Measurements from ENCODE around the gene STRAP. TPM values are rescaled to one million over a fixed set of nuclear protein-coding genes. Genes with fewer than 3 reads are reported as not detected.

Gene STRAP
- total RNA-seq, 1 experiment from 2014 or later = 205 TPM

GRCh38 chr12:15928346-15928745 is 46.2 kb downstream of the STRAP start:
- Histone ChIP-seq H3K36me3 (ENCODE audit: low read depth) (no peaks in the 10 kb centered on the region), H2AFZ (no peak overlapping the region), H4K20me1 (ENCODE audit: insufficient read depth) (no peaks in the 10 kb centered on the region), H3K27ac (no peak overlapping the region), H3K4me1 (replicated peaks; ENCODE audit: insufficient read depth) (0 out of 2 replicates have a peak, but pooled peaks cover 11% of the 10 kb centered on the region), H3K4me2 (no peak overlapping the region), H3K9me3 (ENCODE audit: insufficient read depth, low read depth) (no peaks in the 10 kb centered on the region), H3K79me2 (ENCODE audit: low read depth) (peaks cover 9% of the 10 kb centered on the region; the same call in 1 of the 2 replicates), H3K27me3 (ENCODE audit: insufficient read depth, low read depth) (no peaks in the 10 kb centered on the region), H3K9me2 (ENCODE audit: insufficient read depth) (no peaks in the 10 kb centered on the region), H3K4me3 (no peak overlapping the region), H3F3A (ENCODE audit: insufficient read depth, low read depth) (no peaks in the 10 kb centered on the region)
- ChIA-PET CTCF (no interaction called here), POLR2A (ENCODE audit: unreplicated experiment) (no interaction called here)
- BruUV-seq (replicated peaks) = no TSS peak
- no peak for DNase-seq
- TF ChIP-seq CTCF (conservative IDR thresholded peaks at IDR 0.05) = no peak
- no peak for TF ChIP-seq EZH2 (IDR thresholded peaks at IDR 0.05; ENCODE audit: low read depth)
- intact Hi-C loops (cut with micrococcal nuclease; ENCODE audit: unreplicated experiment) = no loop called here

GRCh38 chr12:15928870-15929571 is 46.8 kb downstream of the STRAP start:
- no peaks in the 10 kb centered on the region for H4K20me1 ChIP-seq (ENCODE audit: insufficient read depth)
- H3K79me2 ChIP-seq (ENCODE audit: low read depth) = peaks cover 9% of the 10 kb centered on the region; the same call in 1 of the 2 replicates
- no peak overlapping the region for H3K4me2 ChIP-seq
- TF ChIP-seq EZH2 (IDR thresholded peaks at IDR 0.05; ENCODE audit: low read depth) (no peak), CTCF (conservative IDR thresholded peaks at IDR 0.05) (no peak)
- no peak overlapping the region for H3K27ac ChIP-seq
- H3K27me3 ChIP-seq (ENCODE audit: insufficient read depth, low read depth) = no peaks in the 10 kb centered on the region
- intact Hi-C loops (cut with micrococcal nuclease; ENCODE audit: unreplicated experiment) = no loop called here
- POLR2A ChIA-PET (ENCODE audit: unreplicated experiment) = no interaction called here
- 0 out of 2 replicates have a peak, but pooled peaks cover 11% of the 10 kb centered on the region for H3K4me1 ChIP-seq (replicated peaks; ENCODE audit: insufficient read depth)
- no peak overlapping the region for H3K4me3 ChIP-seq
- CTCF ChIA-PET = no interaction called here
- no peaks in the 10 kb centered on the region for H3K9me3 ChIP-seq (ENCODE audit: insufficient read depth, low read depth)
- no peak overlapping the region for H2AFZ ChIP-seq
- H3F3A ChIP-seq (ENCODE audit: insufficient read depth, low read depth) = no peaks in the 10 kb centered on the region
- H3K9me2 ChIP-seq (ENCODE audit: insufficient read depth) = no peaks in the 10 kb centered on the region
- no TSS peak for BruUV-seq (replicated peaks)
- DNase-seq = no peak
- no peaks in the 10 kb centered on the region for H3K36me3 ChIP-seq (ENCODE audit: low read depth)

DNA sequence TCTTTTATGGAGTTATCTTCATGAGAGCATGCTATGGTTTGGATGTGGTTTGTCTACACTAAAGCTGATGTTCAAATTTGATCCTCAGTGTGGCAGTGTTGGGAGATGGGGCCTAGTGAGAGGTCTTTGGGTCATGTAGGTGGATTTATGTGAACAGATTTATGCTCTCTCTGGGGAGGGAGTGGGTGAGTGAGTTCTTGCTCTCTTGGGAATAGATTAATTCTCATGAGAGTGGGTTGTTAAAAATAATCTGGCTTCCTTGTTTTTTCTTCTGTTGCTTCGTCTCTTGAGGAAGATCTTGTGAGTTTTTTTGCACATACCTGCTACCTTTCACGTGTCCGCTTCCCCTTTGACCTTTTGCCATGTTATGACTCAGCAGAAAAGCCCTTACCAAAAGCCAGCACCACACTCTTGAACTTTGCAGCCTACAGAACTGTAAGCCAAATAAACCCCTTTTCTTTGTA is 49.4 kb downstream of the STRAP start:
- Histone ChIP-seq H2AFZ (no peak overlapping the region), H3K36me3 (ENCODE audit: low read depth) (no peaks in the 10 kb centered on the region), H4K20me1 (ENCODE audit: insufficient read depth) (no peaks in the 10 kb centered on the region), H3K9me3 (ENCODE audit: insufficient read depth, low read depth) (no peaks in the 10 kb centered on the region), H3K27me3 (ENCODE audit: insufficient read depth, low read depth) (no peaks in the 10 kb centered on the region), H3K4me2 (no peak overlapping the region), H3K27ac (no peak overlapping the region), H3K4me1 (replicated peaks; ENCODE audit: insufficient read depth) (0 out of 2 replicates have a peak, but pooled peaks cover 11% of the 10 kb centered on the region), H3K9me2 (ENCODE audit: insufficient read depth) (no peaks in the 10 kb centered on the region), H3K4me3 (no peak overlapping the region), H3K79me2 (ENCODE audit: low read depth) (peaks cover 9% of the 10 kb centered on the region; the same call in 1 of the 2 replicates), H3F3A (ENCODE audit: insufficient read depth, low read depth) (no peaks in the 10 kb centered on the region)
- POLR2A ChIA-PET (ENCODE audit: unreplicated experiment) = no interaction called here
- intact Hi-C loops (cut with micrococcal nuclease; ENCODE audit: unreplicated experiment) = no loop called here
- TF ChIP-seq EZH2 (IDR thresholded peaks at IDR 0.05; ENCODE audit: low read depth) (no peak), CTCF (conservative IDR thresholded peaks at IDR 0.05) (0 out of 2 replicates have a peak, but pooled peaks have one; percentile 20)
- BruUV-seq (replicated peaks) = no TSS peak
- DNase-seq = no peak
- CTCF ChIA-PET = no interaction called here
